SK-N-SH treated with all-trans-retinoic acid at 6 μM for 48 hours (cell line): ENCODE measurements around the gene CTIF.
A peak's percentile ranks its signal among the peaks of the same experiment; 100 is the strongest.

Source experiments
- ATAC-seq: fragments of 200-7000 bp; cut with Tn5 transposase; 3 replicates; pipeline ENCODE4 v1.9.1; 2020; ENCODE audit warnings: mild to moderate bottlenecking, moderate library complexity
- ARNTL ChIP-seq: fragments of 450-650 bp; formaldehyde crosslinking; IDR thresholded peaks from 2 replicates; pipeline ENCODE4 v1.5.0; 2020; ENCODE audit warnings: low read depth, mild to moderate bottlenecking, moderate library complexity, borderline replicate concordance
- BACH2 ChIP-seq: fragments of 250-450 bp; sonication (Bioruptor Pico); IDR thresholded peaks from 2 replicates; pipeline ENCODE4 v1.9.0; 2021; ENCODE audit warnings: mild to moderate bottlenecking, borderline replicate concordance
- CREB5 ChIP-seq: fragments of 250-450 bp; sonication (Bioruptor Pico); IDR thresholded peaks from 2 replicates; pipeline ENCODE4 v1.5.1; 2020; ENCODE audit warnings: low read depth, mild to moderate bottlenecking, moderate library complexity
- CSDC2 ChIP-seq: fragments of 250-450 bp; sonication (Bioruptor Pico); IDR thresholded peaks from 2 replicates; pipeline ENCODE4 v1.5.0; 2020; ENCODE audit warnings: mild to moderate bottlenecking, moderate library complexity
- CSRNP3 ChIP-seq: fragments of 250-450 bp; sonication (Bioruptor Pico); IDR thresholded peaks from 2 replicates; pipeline ENCODE4 v1.5.1; 2021; ENCODE audit warnings: mild to moderate bottlenecking, moderate library complexity
- ESRRG ChIP-seq: fragments of 250-450 bp; sonication (Bioruptor Pico); IDR thresholded peaks from 2 replicates; pipeline ENCODE4 v1.6.1; 2021; ENCODE audit warnings: mild to moderate bottlenecking
- GLIS3 ChIP-seq: fragments of 250-450 bp; sonication (Bioruptor Pico); IDR thresholded peaks from 2 replicates; pipeline ENCODE4 v1.5.0; 2020; ENCODE audit warnings: mild to moderate bottlenecking, moderate library complexity
- ISL1 ChIP-seq: fragments of 250-450 bp; sonication (Bioruptor Pico); IDR thresholded peaks from 2 replicates; pipeline ENCODE4 v2.1.2; 2022; ENCODE audit warnings: mild to moderate bottlenecking, moderate library complexity
- OSR1 ChIP-seq: fragments of 250-450 bp; sonication (Bioruptor Pico); IDR thresholded peaks from 2 replicates; pipeline ENCODE4 v1.8.0; 2022; ENCODE audit warnings: moderate library complexity, mild to moderate bottlenecking, inconsistent platforms
- PATZ1 ChIP-seq: fragments of 250-450 bp; sonication (Bioruptor Pico); IDR thresholded peaks from 2 replicates; pipeline ENCODE4 v1.8.0; 2020; ENCODE audit warnings: mild to moderate bottlenecking, moderate library complexity, borderline replicate concordance
- RARB ChIP-seq: fragments of 250-450 bp; sonication (Bioruptor Pico); IDR thresholded peaks from 2 replicates; pipeline ENCODE4 v1.8.0; 2021; ENCODE audit warnings: mild to moderate bottlenecking, moderate library complexity
- SNAI2 ChIP-seq: fragments of 250-450 bp; sonication (Bioruptor Pico); IDR thresholded peaks from 2 replicates; pipeline ENCODE4 v1.5.0; 2020; ENCODE audit warnings: mild to moderate bottlenecking, moderate library complexity
- TCF4 ChIP-seq: fragments of 250-450 bp; sonication (Bioruptor Pico); IDR thresholded peaks from 2 replicates; pipeline ENCODE4 v1.8.0; 2021; ENCODE audit warnings: mild to moderate bottlenecking, moderate library complexity, borderline replicate concordance
- TSHZ2 ChIP-seq: fragments of 250-450 bp; sonication (Bioruptor Pico); IDR thresholded peaks from 2 replicates; pipeline ENCODE4 v1.5.0; 2020; ENCODE audit warnings: mild to moderate bottlenecking, moderate library complexity
- ZC3H10 ChIP-seq: fragments of 250-450 bp; sonication (Bioruptor Pico); IDR thresholded peaks from 2 replicates; pipeline ENCODE4 v1.5.1; 2021; ENCODE audit warnings: mild to moderate bottlenecking, moderate library complexity
- ZFP3 ChIP-seq: fragments of 250-450 bp; sonication (Bioruptor Pico); IDR thresholded peaks from 2 replicates; pipeline ENCODE4 v1.5.0; 2020; ENCODE audit warnings: mild to moderate bottlenecking, moderate library complexity
- ZFP30 ChIP-seq: fragments of 450-650 bp; formaldehyde crosslinking; IDR thresholded peaks from 2 replicates; pipeline ENCODE4 v1.5.0; 2022; ENCODE audit warnings: mild to moderate bottlenecking, moderate library complexity
- ZNF565 ChIP-seq: fragments of 450-650 bp; formaldehyde crosslinking; conservative IDR thresholded peaks from 2 replicates; pipeline ENCODE4 v1.5.0; 2020; ENCODE audit warnings: low read depth, mild to moderate bottlenecking, moderate library complexity
- ZNF70 ChIP-seq: fragments of 450-650 bp; formaldehyde crosslinking; IDR thresholded peaks from 2 replicates; pipeline ENCODE4 v1.5.0; 2020; ENCODE audit warnings: mild to moderate bottlenecking, moderate library complexity
- ZNF8 ChIP-seq: fragments of 450-650 bp; formaldehyde crosslinking; IDR thresholded peaks from 2 replicates; pipeline ENCODE4 v1.5.0; 2020; ENCODE audit warnings: mild to moderate bottlenecking, moderate library complexity

CTIF gene

GRCh38 chr18:48833701-48834412 is 295.0 kb downstream of the CTIF start:
- TF ChIP-seq ZNF8 (CRISPR knock-in tag): no peak
- no peak for TF ChIP-seq SNAI2
- no peak for TF ChIP-seq ESRRG
- no peak for TF ChIP-seq ZC3H10
- no peak for TF ChIP-seq ARNTL (CRISPR knock-in tag)
- TF ChIP-seq ZFP3 (CRISPR knock-in tag): no peak
- TF ChIP-seq TSHZ2 (CRISPR knock-in tag): no peak
- no peak for TF ChIP-seq ZFP30 (CRISPR knock-in tag)
- ATAC-seq: peak; percentile 55

DNA sequence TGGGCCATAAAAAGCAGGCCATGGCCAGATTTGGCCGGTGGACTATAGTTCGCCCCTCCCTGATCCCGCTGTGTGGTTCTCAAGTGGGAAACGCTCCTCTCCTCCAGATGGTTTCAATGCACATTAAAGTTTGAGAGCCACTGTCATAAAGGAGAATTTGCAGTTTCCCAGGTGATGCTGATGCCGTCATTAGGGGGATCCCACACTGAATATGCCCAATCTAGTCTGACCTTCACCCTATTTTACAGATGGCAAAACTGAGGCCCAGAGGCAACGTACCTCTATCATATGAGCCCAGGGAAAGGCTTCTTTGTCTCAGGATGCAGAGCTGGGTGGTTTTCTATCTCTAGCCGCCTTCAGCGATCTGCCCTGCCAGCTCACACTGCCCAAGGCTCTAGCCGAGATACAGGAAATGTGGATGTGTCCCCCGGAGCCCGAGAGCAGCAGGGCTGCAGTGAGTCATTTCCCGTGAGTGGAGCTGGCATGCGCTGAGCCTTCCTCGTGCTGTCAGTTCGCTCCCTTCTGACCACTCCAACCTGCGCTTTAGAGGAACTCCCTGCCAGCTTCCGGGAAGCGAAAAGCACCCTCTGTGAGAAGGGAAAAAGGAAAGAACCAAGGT is 295.7 kb downstream of the CTIF start:
- TF ChIP-seq RARB (CRISPR knock-in tag) (no peak), ARNTL (CRISPR knock-in tag) (no peak), ZNF70 (CRISPR knock-in tag) (no peak), OSR1 (CRISPR knock-in tag) (no peak), TCF4 (no peak), CSRNP3 (CRISPR knock-in tag) (no peak), PATZ1 (no peak), ZFP3 (CRISPR knock-in tag) (peak; percentile 27; the same call in 1 of the 2 replicates)
- ATAC-seq: peak; percentile 84

GRCh38 chr18:48835119-48835518 is 296.3 kb downstream of the CTIF start:
- no peak for TF ChIP-seq ZC3H10
- TF ChIP-seq ZNF8 (CRISPR knock-in tag): no peak
- no peak for TF ChIP-seq ZNF565 (CRISPR knock-in tag)
- TF ChIP-seq SNAI2: no peak
- TF ChIP-seq OSR1 (CRISPR knock-in tag): no peak
- TF ChIP-seq ARNTL (CRISPR knock-in tag): no peak
- no peak for TF ChIP-seq CSRNP3 (CRISPR knock-in tag)
- TF ChIP-seq ISL1 (CRISPR knock-in tag): no peak
- TF ChIP-seq GLIS3 (CRISPR knock-in tag): no peak
- no peak for TF ChIP-seq ESRRG
- no peak for TF ChIP-seq PATZ1
- TF ChIP-seq RARB (CRISPR knock-in tag): no peak
- no peak for TF ChIP-seq CSDC2 (CRISPR knock-in tag)
- TF ChIP-seq TCF4: no peak
- no peak for TF ChIP-seq TSHZ2 (CRISPR knock-in tag)
- TF ChIP-seq ZNF70 (CRISPR knock-in tag): no peak
- no peak for TF ChIP-seq BACH2 (CRISPR knock-in tag)
- TF ChIP-seq CREB5: no peak
- no peak for TF ChIP-seq ZFP3 (CRISPR knock-in tag)
- TF ChIP-seq ZFP30 (CRISPR knock-in tag): no peak
- ATAC-seq: no peak
